Activated CD4-positive, alpha-beta T cell treated with anti-CD3 and anti-CD28 coated beads, Interleukin-2, amount 50 U/mL, for 16 hours (primary cell): Measurements from ENCODE around the gene TCEANC2.

Source experiments
- DNase-seq: peaks from one replicate; pipeline ENCODE4 v3.0.0-alpha.2; 2020

The TCEANC2 gene

GRCh38 chr1:54137534-54138061 lies 84.2 kb downstream of the TCEANC2 start:
- no peak for DNase-seq

GRCh38 chr1:54138994-54139393 lies 85.6 kb downstream of the TCEANC2 start:
- no peak for DNase-seq

- no peak for DNase-seq
These were observed 86.3 kb downstream of the TCEANC2 start for GRCh38 chr1:54139711-54140110.

GRCh38 chr1:54142146-54142900 lies 88.9 kb downstream of the TCEANC2 start:
- no peak for DNase-seq

GRCh38 chr1:54144366-54144765 lies 91.0 kb downstream of the TCEANC2 start:
- DNase-seq: no peak

GRCh38 chr1:54149734-54150133 lies 96.3 kb downstream of the TCEANC2 start:
- no peak for DNase-seq

GRCh38 chr1:54151013-54151412 lies 97.6 kb downstream of the TCEANC2 start:
- no peak for DNase-seq

GRCh38 chr1:54152696-54153095 lies 99.3 kb downstream of the TCEANC2 start, which contains the start of gene CDCP2:
Gene CDCP2 (minus strand): TSS chr1:54153000. CDS start chr1:54152922, 78 bp downstream.
- DNase-seq: no peak

GRCh38 chr1:54153535-54154439 lies 100.4 kb downstream of the TCEANC2 start:
- DNase-seq: no peak
